ENCODE measurements around the gene WNK1.

The WNK1 gene

GRCh38 chr12:851913-852312 is 99.5 kb downstream of the WNK1 start:
- DNase-seq (ENCODE audit: low read depth in 2 of 3, low spot score in 2 of 3): no peak

- no peak for DNase-seq (ENCODE audit: low read depth in 2 of 3, low spot score in 2 of 3)
Observed at GRCh38 chr12:852864-853263, 100.5 kb downstream of the WNK1 start.

GRCh38 chr12:857611-858010 is 105.2 kb downstream of the WNK1 start:
- DNase-seq (ENCODE audit: low read depth in 2 of 3, low spot score in 2 of 3): no peak

GRCh38 chr12:862303-862911 is 110.0 kb downstream of the WNK1 start:
- DNase-seq (ENCODE audit: low read depth in 2 of 3, low spot score in 2 of 3): no peak

DNA sequence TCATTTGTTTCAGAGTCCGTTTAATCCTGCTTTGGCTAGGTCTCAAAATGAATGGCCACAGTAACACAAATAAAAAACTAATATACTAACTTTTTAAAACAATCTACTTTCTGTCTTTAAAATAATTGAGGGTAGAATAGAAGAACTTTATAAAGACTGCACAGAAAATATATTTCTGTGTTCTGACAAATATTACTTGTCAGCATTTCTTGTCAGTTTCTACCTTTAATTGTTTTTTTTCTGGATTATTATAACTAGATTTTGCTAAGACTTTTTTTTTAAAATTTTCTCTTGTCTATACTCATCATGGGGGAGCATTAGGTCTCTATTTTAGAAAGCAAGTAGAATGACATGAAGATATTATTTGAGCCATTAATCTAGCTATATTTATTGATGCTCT is 110.9 kb downstream of the WNK1 start:
- no peak for DNase-seq (ENCODE audit: low read depth in 2 of 3, low spot score in 2 of 3)

DNA sequence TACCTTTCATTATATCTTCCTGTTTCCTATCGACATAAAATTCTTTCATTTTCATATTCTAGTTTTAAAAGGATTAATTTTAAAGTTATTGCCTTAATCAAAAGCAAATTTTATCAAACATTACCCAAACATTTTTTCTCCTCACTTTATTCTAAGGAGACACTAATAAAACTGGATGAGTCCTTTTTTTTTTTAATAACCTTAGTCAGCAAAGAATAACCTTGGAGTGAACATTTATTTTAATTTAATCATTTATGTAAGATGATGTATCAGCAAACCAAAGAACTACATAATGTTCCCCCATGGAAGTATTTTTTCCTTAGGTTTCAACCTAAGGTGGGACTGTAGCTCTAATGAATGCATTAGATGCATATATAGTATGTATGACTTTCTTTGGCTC is 113.2 kb downstream of the WNK1 start:
- DNase-seq (ENCODE audit: low read depth in 2 of 3, low spot score in 2 of 3): no peak

- no peak for DNase-seq (ENCODE audit: low read depth in 2 of 3, low spot score in 2 of 3)
Observed at GRCh38 chr12:867905-868304, 115.5 kb downstream of the WNK1 start.

DNA sequence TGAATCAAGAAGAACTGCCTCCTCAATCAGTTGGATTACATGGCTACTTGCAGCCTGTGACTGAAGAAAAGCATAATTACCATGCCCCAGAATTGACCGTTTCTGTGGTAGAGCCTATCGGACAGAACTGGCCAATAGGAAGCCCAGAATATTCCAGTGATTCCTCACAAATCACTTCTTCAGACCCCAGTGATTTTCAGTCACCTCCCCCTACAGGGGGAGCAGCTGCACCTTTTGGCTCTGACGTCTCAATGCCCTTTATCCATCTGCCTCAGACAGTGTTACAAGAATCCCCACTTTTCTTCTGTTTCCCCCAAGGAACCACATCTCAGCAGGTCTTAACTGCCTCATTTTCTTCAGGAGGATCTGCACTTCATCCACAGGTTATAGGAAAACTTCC is 116.3 kb downstream of the WNK1 start:
- DNase-seq (ENCODE audit: low read depth in 2 of 3, low spot score in 2 of 3): no peak

- no peak for DNase-seq (ENCODE audit: low read depth in 2 of 3, low spot score in 2 of 3)
Observed at GRCh38 chr12:870378-870777, 118.0 kb downstream of the WNK1 start.

DNA sequence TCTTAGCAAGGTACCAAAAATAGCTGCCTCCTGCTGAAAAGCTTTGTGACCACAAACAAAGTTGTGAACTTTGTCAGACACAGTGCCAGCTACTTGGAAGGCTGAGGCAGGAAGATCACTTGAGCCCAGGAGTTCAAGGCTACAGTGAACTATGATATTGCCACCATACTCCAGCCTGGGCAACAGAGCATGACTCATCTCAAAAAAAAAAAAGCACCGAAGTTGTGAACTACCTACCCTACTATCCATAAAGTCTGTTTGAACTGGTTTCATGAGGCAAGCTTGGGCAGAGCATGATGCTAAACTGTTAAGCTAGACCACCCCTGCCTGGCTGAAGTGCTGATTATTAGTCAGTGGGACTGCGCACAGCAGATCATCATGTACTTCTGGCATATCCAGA is 121.6 kb downstream of the WNK1 start:
- DNase-seq (ENCODE audit: low read depth in 2 of 3, low spot score in 2 of 3): no peak

GRCh38 chr12:879641-880040 is 127.3 kb downstream of the WNK1 start:
- no peak for DNase-seq (ENCODE audit: low read depth in 2 of 3, low spot score in 2 of 3)

DNA sequence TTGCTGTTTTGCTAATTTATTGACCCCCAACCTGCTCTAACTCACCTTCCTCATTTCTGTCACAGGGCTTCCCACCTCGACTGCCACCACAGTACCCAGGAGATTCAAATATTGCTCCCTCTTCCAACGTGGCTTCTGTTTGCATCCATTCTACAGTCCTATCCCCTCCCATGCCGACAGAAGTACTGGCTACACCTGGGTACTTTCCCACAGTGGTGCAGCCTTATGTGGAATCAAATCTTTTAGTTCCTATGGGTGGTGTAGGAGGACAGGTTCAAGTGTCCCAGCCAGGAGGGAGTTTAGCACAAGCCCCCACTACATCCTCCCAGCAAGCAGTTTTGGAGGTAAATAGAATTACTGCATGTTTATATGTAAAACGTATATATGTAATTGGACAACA is 128.3 kb downstream of the WNK1 start:
- DNase-seq (ENCODE audit: low read depth in 2 of 3, low spot score in 2 of 3): no peak

DNA sequence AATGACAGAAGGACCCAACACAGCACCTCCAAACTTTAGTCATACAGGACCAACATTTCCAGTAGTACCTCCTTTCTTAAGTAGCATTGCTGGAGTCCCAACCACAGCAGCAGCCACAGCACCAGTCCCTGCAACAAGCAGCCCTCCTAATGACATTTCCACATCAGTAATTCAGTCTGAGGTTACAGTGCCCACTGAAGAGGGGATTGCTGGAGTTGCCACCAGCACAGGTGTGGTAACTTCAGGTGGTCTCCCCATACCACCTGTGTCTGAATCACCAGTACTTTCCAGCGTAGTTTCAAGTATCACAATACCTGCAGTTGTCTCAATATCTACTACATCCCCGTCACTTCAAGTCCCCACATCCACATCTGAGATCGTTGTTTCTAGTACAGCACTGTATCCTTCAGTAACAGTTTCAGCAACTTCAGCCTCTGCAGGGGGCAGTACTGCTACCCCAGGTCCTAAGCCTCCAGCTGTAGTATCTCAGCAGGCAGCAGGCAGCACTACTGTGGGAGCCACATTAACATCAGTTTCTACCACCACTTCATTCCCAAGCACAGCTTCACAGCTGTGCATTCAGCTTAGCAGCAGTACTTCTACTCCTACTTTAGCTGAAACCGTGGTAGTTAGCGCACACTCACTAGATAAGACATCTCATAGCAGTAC is 132.5 kb downstream of the WNK1 start:
- no peak for DNase-seq (ENCODE audit: low read depth in 2 of 3, low spot score in 2 of 3)

GRCh38 chr12:885701-886100 is 133.3 kb downstream of the WNK1 start:
- DNase-seq (ENCODE audit: low read depth in 2 of 3, low spot score in 2 of 3): no peak

GRCh38 chr12:886206-886605 is 133.8 kb downstream of the WNK1 start:
- no peak for DNase-seq (ENCODE audit: low read depth in 2 of 3, low spot score in 2 of 3)

GRCh38 chr12:894226-894625 is 141.8 kb downstream of the WNK1 start:
- no peak for DNase-seq (ENCODE audit: low read depth in 2 of 3, low spot score in 2 of 3)

DNA sequence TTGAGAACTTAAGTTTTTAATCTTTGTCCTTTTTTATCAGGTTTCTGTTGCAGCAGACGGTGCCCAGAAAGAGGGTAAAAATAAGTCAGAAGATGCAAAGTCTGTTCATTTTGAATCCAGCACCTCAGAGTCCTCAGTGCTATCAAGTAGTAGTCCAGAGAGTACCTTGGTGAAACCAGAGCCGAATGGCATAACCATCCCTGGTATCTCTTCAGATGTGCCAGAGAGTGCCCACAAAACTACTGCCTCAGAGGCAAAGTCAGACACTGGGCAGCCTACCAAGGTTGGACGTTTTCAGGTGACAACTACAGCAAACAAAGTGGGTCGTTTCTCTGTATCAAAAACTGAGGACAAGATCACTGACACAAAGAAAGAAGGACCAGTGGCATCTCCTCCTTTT is 143.7 kb downstream of the WNK1 start:
- no peak for DNase-seq (ENCODE audit: low read depth in 2 of 3, low spot score in 2 of 3)

- DNase-seq (ENCODE audit: low read depth in 2 of 3, low spot score in 2 of 3): no peak
Observed at GRCh38 chr12:897386-897785, 145.0 kb downstream of the WNK1 start.

- no peak for DNase-seq (ENCODE audit: low read depth in 2 of 3, low spot score in 2 of 3)
Observed at GRCh38 chr12:902581-902980, 150.2 kb downstream of the WNK1 start.

DNA sequence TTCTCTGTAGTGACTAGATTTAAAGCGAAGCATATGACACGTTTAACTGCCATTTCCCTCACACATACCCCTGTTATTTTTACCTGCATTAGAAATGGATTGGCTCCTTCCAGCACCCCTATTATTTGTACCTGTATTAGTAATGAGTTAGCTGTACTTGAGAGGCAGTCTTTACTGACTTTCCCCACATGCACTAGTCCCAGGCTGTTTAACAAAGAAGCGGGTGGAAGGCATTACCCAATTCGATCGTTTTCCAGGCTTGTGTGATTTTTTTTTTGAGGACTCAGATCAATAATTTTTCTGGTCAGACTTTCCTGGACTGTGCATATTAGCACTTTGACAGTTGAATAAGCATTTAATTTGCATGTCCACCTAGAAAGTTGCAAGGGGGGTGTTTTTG is 150.7 kb downstream of the WNK1 start:
- no peak for DNase-seq (ENCODE audit: low read depth in 2 of 3, low spot score in 2 of 3)

DNA sequence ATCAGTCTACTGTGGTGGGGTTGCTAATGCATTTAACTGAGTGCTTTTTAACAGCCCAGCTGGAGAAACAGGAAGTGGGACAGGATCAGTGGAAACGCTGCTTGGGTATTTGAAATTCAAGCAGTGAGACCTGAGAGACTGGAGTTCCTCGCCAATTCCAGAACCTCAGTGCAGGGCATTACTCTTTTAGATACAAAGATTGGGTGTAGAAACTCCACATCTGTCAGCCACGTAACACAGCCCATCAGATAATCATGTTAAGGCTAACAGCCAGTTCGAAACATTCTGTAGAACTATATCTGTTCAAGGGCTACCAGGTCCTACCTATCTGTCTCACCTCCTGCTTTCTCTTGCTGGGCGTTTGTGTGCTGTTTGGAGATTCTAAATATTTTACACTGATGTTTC is 151.6 kb downstream of the WNK1 start:
- no peak for DNase-seq (ENCODE audit: low read depth in 2 of 3, low spot score in 2 of 3)

DNA sequence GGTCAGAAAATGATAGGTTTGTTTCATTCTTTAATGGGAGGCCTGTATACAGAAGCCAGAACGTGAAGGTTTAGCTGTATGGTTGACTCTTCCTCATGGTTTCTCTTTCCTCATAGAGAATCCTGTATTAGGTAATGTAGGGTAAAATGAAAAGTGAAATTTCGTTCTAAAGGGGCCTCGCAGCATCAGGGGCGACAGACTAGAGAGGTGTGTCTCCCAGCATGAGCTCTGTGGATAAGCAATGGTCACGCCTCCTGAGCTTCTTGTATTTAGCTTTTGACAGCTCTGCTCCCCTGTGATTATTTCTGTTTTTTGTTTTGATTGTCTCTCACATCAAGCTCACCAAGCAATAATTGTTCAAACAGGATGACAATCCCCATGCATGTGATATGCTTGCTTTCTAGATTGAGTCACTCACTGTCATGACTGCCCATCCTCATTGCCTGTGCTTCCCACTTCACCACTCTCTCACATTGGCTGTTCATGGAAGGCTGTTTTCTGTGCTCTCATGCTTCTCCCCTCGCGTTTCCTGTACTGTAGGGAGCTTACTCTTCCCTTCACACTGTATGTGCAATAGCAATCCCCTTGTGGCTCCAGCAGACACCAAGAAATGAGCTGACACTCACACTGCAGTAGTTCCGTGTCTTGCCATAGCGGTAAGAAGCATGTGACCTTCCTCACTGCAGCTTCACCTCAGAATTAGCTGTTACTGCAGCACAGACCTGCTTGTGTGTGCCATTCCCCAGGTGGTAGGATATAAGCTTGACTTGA is 153.1 kb downstream of the WNK1 start:
- DNase-seq (ENCODE audit: low read depth in 2 of 3, low spot score in 2 of 3): no peak

Measured in activated CD8-positive, alpha-beta memory T cell treated with anti-CD3 and anti-CD28 coated beads for 48 hours (primary cell).